GM12801 (cell line): ENCODE data around the gene SESN2.
A peak's percentile ranks its signal among the peaks of the same experiment; 100 is the strongest.

Source experiments
- CTCF ChIP-seq: IDR thresholded peaks from one replicate; pipeline ENCODE4 v1.5.1; 2011; ENCODE audit warnings: control low read depth; ENCODE audit not compliant: insufficient read length; ENCODE audit errors: extremely low read depth

SESN2 gene

GRCh38 chr1:28246427-28246832 is 12.9 kb upstream of the SESN2 start:
- no peak for TF ChIP-seq CTCF

- TF ChIP-seq CTCF, result no peak
These were observed 11.6 kb upstream of the SESN2 start for GRCh38 chr1:28247612-28248272.

- TF ChIP-seq CTCF, result peak; percentile 37
These were observed 10.9 kb upstream of the SESN2 start for GRCh38 chr1:28248273-28249012.

GRCh38 chr1:28249013-28249865 is 10.1 kb upstream of the SESN2 start:
- no peak for TF ChIP-seq CTCF

GRCh38 chr1:28249866-28250295 is 9.4 kb upstream of the SESN2 start:
- TF ChIP-seq CTCF, result no peak

GRCh38 chr1:28256197-28256827 is 3.0 kb upstream of the SESN2 start:
- no peak for TF ChIP-seq CTCF

- no peak for TF ChIP-seq CTCF
These were observed 1.6 kb upstream of the SESN2 start for GRCh38 chr1:28257736-28258135.
